ENCODE measurements around the gene DNAJC16.

The DNAJC16 gene

DNA sequence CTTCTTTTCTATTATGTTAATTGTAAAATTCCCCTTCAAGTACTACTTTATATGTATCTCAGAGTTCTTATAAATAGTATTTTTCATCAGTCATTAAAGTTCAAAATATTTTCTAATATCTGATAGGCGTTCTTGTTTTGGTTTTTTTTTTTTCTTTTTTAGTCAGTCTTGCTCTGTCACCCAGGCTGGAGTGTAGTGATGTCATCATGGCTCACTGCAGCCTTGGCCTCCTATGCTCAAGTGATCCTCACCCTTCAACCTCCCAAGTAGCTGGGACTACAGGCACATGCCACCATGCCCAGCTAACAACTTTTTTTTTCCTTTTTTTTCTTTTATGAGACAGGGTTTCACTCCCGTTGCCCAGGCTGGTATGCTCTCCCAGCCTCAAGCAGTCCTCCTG, 30.9 kb downstream of the DNAJC16 start:
- TF ChIP-seq, protein P1, sequence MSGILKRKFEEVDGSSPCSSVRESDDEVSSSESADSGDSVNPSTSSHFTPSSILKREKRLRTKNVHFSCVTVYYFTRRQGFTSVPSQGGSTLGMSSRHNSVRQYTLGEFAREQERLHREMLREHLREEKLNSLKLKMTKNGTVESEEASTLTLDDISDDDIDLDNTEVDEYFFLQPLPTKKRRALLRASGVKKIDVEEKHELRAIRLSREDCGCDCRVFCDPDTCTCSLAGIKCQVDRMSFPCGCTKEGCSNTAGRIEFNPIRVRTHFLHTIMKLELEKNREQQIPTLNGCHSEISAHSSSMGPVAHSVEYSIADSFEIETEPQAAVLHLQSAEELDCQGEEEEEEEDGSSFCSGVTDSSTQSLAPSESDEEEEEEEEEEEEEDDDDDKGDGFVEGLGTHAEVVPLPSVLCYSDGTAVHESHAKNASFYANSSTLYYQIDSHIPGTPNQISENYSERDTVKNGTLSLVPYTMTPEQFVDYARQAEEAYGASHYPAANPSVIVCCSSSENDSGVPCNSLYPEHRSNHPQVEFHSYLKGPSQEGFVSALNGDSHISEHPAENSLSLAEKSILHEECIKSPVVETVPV (CRISPR knock-in tag; IDR thresholded peaks at IDR 0.05): no peak
- no peak for TF ChIP-seq ESRRG (CRISPR knock-in tag; IDR thresholded peaks at IDR 0.05)
- TF ChIP-seq GLIS3 (CRISPR knock-in tag; IDR thresholded peaks at IDR 0.05): no peak
- no peak for TF ChIP-seq TSHZ2 (CRISPR knock-in tag; IDR thresholded peaks at IDR 0.05)
- TF ChIP-seq SNAI2 (CRISPR knock-in tag; IDR thresholded peaks at IDR 0.05): no peak
- no peak for TF ChIP-seq ARNTL (CRISPR knock-in tag; IDR thresholded peaks at IDR 0.05; ENCODE audit: borderline replicate concordance, low read depth)
- no peak for TF ChIP-seq POU6F1 (CRISPR knock-in tag; IDR thresholded peaks at IDR 0.05; ENCODE audit: borderline replicate concordance, low read depth)
- no peak for TF ChIP-seq TCF4 (CRISPR knock-in tag; IDR thresholded peaks at IDR 0.05; ENCODE audit: borderline replicate concordance)
- no peak for TF ChIP-seq ZNF8 (CRISPR knock-in tag; IDR thresholded peaks at IDR 0.05)
- no peak for TF ChIP-seq CREB5 (CRISPR knock-in tag; IDR thresholded peaks at IDR 0.05; ENCODE audit: low read depth)
- no peak for TF ChIP-seq ZNF70 (CRISPR knock-in tag; IDR thresholded peaks at IDR 0.05)
- no peak for ATAC-seq

DNA sequence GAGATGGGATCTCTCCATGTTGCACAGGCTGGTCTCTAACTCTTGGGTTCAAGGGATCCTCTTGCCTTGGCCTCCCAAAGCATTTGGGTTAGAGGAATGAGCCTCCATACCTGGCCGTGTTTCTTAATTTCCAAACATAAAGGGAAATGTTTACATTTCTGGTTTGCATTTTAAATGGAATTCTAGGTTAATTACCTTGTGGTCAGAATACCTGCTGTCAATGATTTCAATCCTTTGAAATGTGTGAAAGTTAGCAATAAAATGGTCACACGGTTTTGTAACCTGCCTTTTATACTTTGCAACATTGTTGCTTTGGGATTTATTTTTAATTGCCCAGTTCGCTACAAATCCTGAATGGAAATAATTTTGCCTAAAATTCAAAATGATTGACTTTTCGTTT, 31.9 kb downstream of the DNAJC16 start:
- no peak for TF ChIP-seq ZNF8 (CRISPR knock-in tag; IDR thresholded peaks at IDR 0.05)
- no peak for ATAC-seq

DNA sequence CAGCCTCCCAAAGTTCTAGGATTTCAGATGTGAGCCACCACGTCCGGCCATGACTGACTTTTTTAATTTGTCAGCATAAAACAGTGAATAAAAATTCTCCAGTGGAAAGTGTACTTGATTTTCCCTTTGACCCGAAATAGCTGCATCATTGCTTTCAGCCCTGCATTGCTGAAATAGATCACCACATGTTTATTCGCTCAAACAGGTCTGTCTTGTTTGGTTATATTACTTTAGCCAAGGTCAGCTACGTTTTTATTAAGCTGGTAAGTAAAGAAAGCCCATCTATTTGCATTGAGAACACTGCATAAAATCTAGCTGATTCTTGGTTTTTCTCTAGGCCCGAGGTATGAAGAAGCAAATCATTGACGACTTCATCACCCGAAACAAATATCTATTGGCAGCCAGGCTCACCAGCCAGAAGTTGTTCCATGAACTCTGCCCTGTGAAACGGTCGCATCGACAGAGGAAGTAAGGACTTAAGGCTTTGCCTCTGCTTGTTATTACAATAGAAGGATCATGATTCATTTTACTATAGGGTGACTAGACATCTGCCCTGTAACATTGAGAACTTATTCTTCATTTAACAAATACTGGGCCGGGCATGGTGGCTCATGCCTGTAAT, 32.7 kb downstream of the DNAJC16 start:
- TF ChIP-seq OSR1 (CRISPR knock-in tag; IDR thresholded peaks at IDR 0.05): no peak
- no peak for TF ChIP-seq ZNF8 (CRISPR knock-in tag; IDR thresholded peaks at IDR 0.05)
- no peak for TF ChIP-seq PATZ1 (CRISPR knock-in tag; IDR thresholded peaks at IDR 0.05; ENCODE audit: borderline replicate concordance)
- no peak for TF ChIP-seq POU6F1 (CRISPR knock-in tag; IDR thresholded peaks at IDR 0.05; ENCODE audit: borderline replicate concordance, low read depth)
- no peak for TF ChIP-seq PPARA (CRISPR knock-in tag; IDR thresholded peaks at IDR 0.05; ENCODE audit: borderline replicate concordance)
- TF ChIP-seq, protein P1 (CRISPR knock-in tag; IDR thresholded peaks at IDR 0.05): no peak
- ATAC-seq: no peak

Data from SK-N-SH treated with all-trans-retinoic acid at 6 μM for 48 hours (cell line).